Keratinocyte (primary cell): ENCODE measurements around the gene OTUD7B. TPM values are rescaled to one million over a fixed set of nuclear protein-coding genes. Genes with fewer than 3 reads are reported as not detected.

Source experiments
- DNase-seq: peaks from one replicate; pipeline ENCODE4 v3.0.0-alpha.2; 2011; ENCODE audit warnings: low read depth, missing footprints, low spot score
- FAIRE-seq: peaks from 2 replicates; lab custom pipeline; 2011; peaks lifted over from hg19 to GRCh38; lab: Jason Lieb, UNC
- H2AFZ ChIP-seq: 2 replicates; pipeline ENCODE4 v1.6.0; 2012; ENCODE audit warnings: low read length, control low read depth, inconsistent platforms; ENCODE audit not compliant: control insufficient read depth
- H3K27ac ChIP-seq: 2 replicates; pipeline ENCODE4 v1.5.1; 2011; ENCODE audit warnings: low read length; ENCODE audit not compliant: control insufficient read depth, insufficient read depth
- H3K27me3 ChIP-seq: 3 replicates; pipeline ENCODE4 v1.6.0; 2011; ENCODE audit warnings: low read length; ENCODE audit not compliant: control insufficient read depth, insufficient read depth; ENCODE audit errors: extremely low read depth
- H3K36me3 ChIP-seq, 2 experiments: 2 replicates in 1 of 2; 3 replicates in 1 of 2; pipeline ENCODE4 v1.5.1; 2011; ENCODE audit warnings: low read length in 2 of 2, mild to moderate bottlenecking in 1 of 2; ENCODE audit not compliant: control insufficient read depth in 2 of 2, insufficient read depth in 2 of 2; ENCODE audit errors: extremely low read depth in 1 of 2
- H3K4me1 ChIP-seq: 3 replicates; pipeline ENCODE4 v1.5.1; 2011; ENCODE audit warnings: low read length; ENCODE audit not compliant: control insufficient read depth, insufficient read depth; ENCODE audit errors: extremely low read depth
- H3K4me2 ChIP-seq: 3 replicates; pipeline ENCODE4 v1.6.0; 2011; ENCODE audit warnings: low read depth, low read length; ENCODE audit not compliant: control insufficient read depth, insufficient read depth; ENCODE audit errors: extremely low read depth
- H3K4me3 ChIP-seq, 3 experiments: fragments of 200-600 bp in 1 of 3; sonication (generic) in 1 of 3; 2 replicates in 2 of 3; 3 replicates in 1 of 3; pipeline ENCODE4 v1.5.1; 2011 to 2016; ENCODE audit warnings: low read length in 3 of 3, mild to moderate bottlenecking in 3 of 3, control low read depth in 2 of 3, inconsistent platforms in 1 of 3, low read depth in 1 of 3, mixed read lengths in 1 of 3, mixed run types in 1 of 3, moderate library complexity in 1 of 3; ENCODE audit not compliant: control insufficient read depth in 2 of 3, insufficient read depth in 2 of 3; ENCODE audit errors: extremely low read depth in 1 of 3
- H3K79me2 ChIP-seq: 2 replicates; pipeline ENCODE4 v1.6.0; 2012; ENCODE audit warnings: low read length; ENCODE audit not compliant: control insufficient read depth, insufficient read depth
- H3K9ac ChIP-seq: 3 replicates; pipeline ENCODE4 v1.6.0; 2011; ENCODE audit warnings: low read length; ENCODE audit not compliant: control insufficient read depth, insufficient read depth; ENCODE audit errors: extremely low read depth
- H3K9me1 ChIP-seq: 3 replicates; pipeline ENCODE4 v1.6.0; 2011; ENCODE audit warnings: low read length; ENCODE audit not compliant: control insufficient read depth, insufficient read depth; ENCODE audit errors: extremely low read depth
- H3K9me3 ChIP-seq: 2 replicates; pipeline ENCODE4 v1.5.1; 2012; ENCODE audit warnings: low read depth, low read length; ENCODE audit not compliant: control insufficient read depth
- H4K20me1 ChIP-seq: 3 replicates; pipeline ENCODE4 v1.6.0; 2011; ENCODE audit warnings: low read length; ENCODE audit not compliant: control insufficient read depth, insufficient read depth; ENCODE audit errors: extremely low read depth
- CTCF ChIP-seq, 3 experiments: IDR thresholded peaks in 1 of 3; conservative IDR thresholded peaks in 1 of 3; optimal IDR thresholded peaks in 1 of 3; 2 replicates in 2 of 3; 3 replicates in 1 of 3; pipeline versions ENCODE3 to v1.5.1; 2011; ENCODE audit warnings: low read length in 3 of 3, mild to moderate bottlenecking in 3 of 3, moderate library complexity in 2 of 3, control low read depth in 1 of 3, inconsistent platforms in 1 of 3; ENCODE audit not compliant: insufficient read depth in 2 of 3; ENCODE audit errors: extremely low read depth in 1 of 3
- EZH2 ChIP-seq: IDR thresholded peaks from one replicate; pipeline ENCODE4 v1.6.1; 2012; ENCODE audit warnings: inconsistent platforms, mild to moderate bottlenecking, low read length, moderate library complexity
- dilution Hi-C: fragments of 300-500 bp; cut with MboI; formaldehyde crosslinking; loops from one replicate; pipeline ENCODE4 v1.7.0; 2020; ENCODE audit warnings: low sequenced_read_pairs; ENCODE audit not compliant: extremely low pct_ligation_motif_present
- polyA plus RNA-seq, 5 experiments: library from polyadenylated mRNA; depleted of rRNA in 3 of 5; stranded (reverse) in 3 of 5; stranded (forward) in 1 of 5; unstranded in 1 of 5; fragments of >200 nt; gene quantifications; 1 replicate in 1 of 5; 2 replicates in 3 of 5; 3 replicates in 1 of 5; pipeline versions ENCODE4 v1.2.1 to v1.2.3, GENCODE V29; 2011 to 2012; ENCODE audit warnings: missing spikeins in 2 of 5, low read depth in 1 of 5, low replicate concordance in 1 of 5

OTUD7B gene
- polyA plus RNA-seq, 1 donor (not counting 4 experiments of a cell fraction or from before 2014, with no cell fraction given): 8.7 TPM

GRCh38 chr1:150020711-150021110 is 10.2 kb upstream of the OTUD7B start:
- Histone ChIP-seq H3K9ac (no peak overlapping the region), H3K4me2 (no peak overlapping the region), H2AFZ (no peak overlapping the region), H3K27me3 (no peaks in the 10 kb centered on the region), H3K9me3 (no peaks in the 10 kb centered on the region), H3K36me3 (no peaks in the 10 kb centered on the region), H3K79me2 (no peaks in the 10 kb centered on the region), H3K4me1 (peaks cover 23% of the 10 kb centered on the region), H4K20me1 (no peaks in the 10 kb centered on the region), H3K27ac (no peak overlapping the region), H3K9me1 (no peaks in the 10 kb centered on the region), H3K4me3 (no peak overlapping the region)
- dilution Hi-C loops: no loop called here
- FAIRE-seq (no peak), DNase-seq (no peak)
- no peak for TF ChIP-seq CTCF (optimal IDR thresholded peaks at IDR 0.05 in 1 of 3, IDR thresholded peaks at IDR 0.05 in 1 of 3, conservative IDR thresholded peaks at IDR 0.05 in 1 of 3; ENCODE audit: extremely low read depth in 1 of 3, insufficient read depth in 2 of 3, low read length in 3 of 3)
- no peak for TF ChIP-seq EZH2

- DNase-seq: no peak
- Histone ChIP-seq H3K27ac (no peak overlapping the region), H3K36me3 (no peaks in the 10 kb centered on the region), H2AFZ (no peak overlapping the region), H3K27me3 (no peaks in the 10 kb centered on the region), H3K79me2 (no peaks in the 10 kb centered on the region), H3K4me1 (peaks cover 23% of the 10 kb centered on the region), H3K9ac (no peak overlapping the region), H3K4me2 (no peak overlapping the region), H4K20me1 (no peaks in the 10 kb centered on the region), H3K4me3 (no peak overlapping the region), H3K9me3 (no peaks in the 10 kb centered on the region), H3K9me1 (no peaks in the 10 kb centered on the region)
- no peak for FAIRE-seq
- no peak for TF ChIP-seq CTCF (optimal IDR thresholded peaks at IDR 0.05 in 1 of 3, IDR thresholded peaks at IDR 0.05 in 1 of 3, conservative IDR thresholded peaks at IDR 0.05 in 1 of 3; ENCODE audit: extremely low read depth in 1 of 3, insufficient read depth in 2 of 3, low read length in 3 of 3)
- no peak for TF ChIP-seq EZH2
- dilution Hi-C loops: no loop called here
These were observed 7.6 kb upstream of the OTUD7B start for GRCh38 chr1:150018165-150018564.
